ENCODE measurements around the gene COMTD1. TPM values are rescaled to one million over a fixed set of nuclear protein-coding genes. Genes with fewer than 3 reads are reported as not detected.

Gene COMTD1
- total and polyA plus RNA-seq, 10 of the 15 experiments (the other 5 are each of a cell fraction or from before 2014, with no cell fraction given), result 0.39 to 64.3 (median 26.0) TPM

GRCh38 chr10:75186310-75186709 is 49.4 kb downstream of the COMTD1 start:
- WGBS (ENCODE audit: insufficient coverage, insufficient replicate concordance, low lambda C conversion rate, missing lambda C conversion rate), result 34% methylated on average over 4 of the region's 4 CpGs
- no peaks in the 10 kb centered on the region for H3K27me3 ChIP-seq (replicated peaks in 1 of 2; ENCODE audit: control insufficient read depth in 2 of 2, insufficient read depth in 2 of 2, low read length in 1 of 2)
- H2AFZ ChIP-seq (ENCODE audit: control insufficient read depth, low read depth, low read length), result no peak overlapping the region
- H3K27ac ChIP-seq (ENCODE audit: control insufficient read depth, insufficient read depth), result no peak overlapping the region
- no peak for ATAC-seq
- H3K79me2 ChIP-seq (ENCODE audit: control insufficient read depth, insufficient read depth, low read length), result no peaks in the 10 kb centered on the region
- 0 out of 4 replicates have a peak, but pooled peaks cover 0 to 5% of the 10 kb centered on the region in 2 experiments for H3K36me3 ChIP-seq (ENCODE audit: control insufficient read depth in 2 of 2, insufficient read depth in 2 of 2, low read length in 1 of 2)
- POLR2A ChIA-PET, result interaction anchor here (0.5 to 0.7 kb wide), 3 partner anchors 50 to 533 kb away, joined by 3 read pairs; no protein-coding TSS in a partner anchor
- RAD21 ChIA-PET (ENCODE audit: unreplicated experiment), result interaction anchor here (2.6 to 3.9 kb wide), 3 partner anchors 24 to 49 kb away, joined by 14 to 52 read pairs (median 17); partner anchors contain the start of genes COMTD1 and VDAC2
- TF ChIP-seq FOS (IDR thresholded peaks at IDR 0.05; ENCODE audit: borderline replicate concordance, extremely low read depth, insufficient read length) (no peak), PKNOX1 (IDR thresholded peaks at IDR 0.05) (no peak), HCFC1 (IDR thresholded peaks at IDR 0.05; ENCODE audit: low read length) (no peak), KAT2A (conservative IDR thresholded peaks at IDR 0.05; ENCODE audit: control insufficient read depth, low read depth, low read length) (no peak), ZNF622 (IDR thresholded peaks at IDR 0.05) (no peak), E4F1 (IDR thresholded peaks at IDR 0.05; ENCODE audit: borderline replicate concordance, partially characterized antibody) (no peak), PAX5 (IDR thresholded peaks at IDR 0.05; ENCODE audit: borderline replicate concordance, low read depth, low read length) (no peak), GATAD2B (conservative IDR thresholded peaks at IDR 0.05; ENCODE audit: low read depth) (no peak), MEF2A (IDR thresholded peaks at IDR 0.05; ENCODE audit: insufficient read depth, low read depth, low read length) (no peak), RCOR1 (conservative IDR thresholded peaks at IDR 0.05; ENCODE audit: low read depth, low read length) (no peak), NFYA (IDR thresholded peaks at IDR 0.05; ENCODE audit: borderline replicate concordance, low read depth, low read length) (no peak), POLR2AphosphoS5 (IDR thresholded peaks at IDR 0.05; ENCODE audit: low read length) (no peak), ZBTB40 (IDR thresholded peaks at IDR 0.05; ENCODE audit: borderline replicate concordance) (no peak), MTA3 (IDR thresholded peaks at IDR 0.05; ENCODE audit: borderline replicate concordance, low read length) (no peak), SREBF1 (IDR thresholded peaks at IDR 0.05; ENCODE audit: low read length) (no peak), POLR2A (IDR thresholded peaks at IDR 0.05; ENCODE audit: low read depth, low read length) (no peak), CHD1 (IDR thresholded peaks at IDR 0.05; ENCODE audit: low read depth, low read length) (no peak), FOXM1 (IDR thresholded peaks at IDR 0.05; ENCODE audit: low read depth, low read length) (no peak)
- H3K9me3 ChIP-seq (replicated peaks; ENCODE audit: control insufficient read depth, insufficient read depth, low read length), result no peaks in the 10 kb centered on the region
- in situ Hi-C loops (cut with MboI) (no loop called here), intact Hi-C loops (cut with micrococcal nuclease; ENCODE audit: unreplicated experiment) (no loop called here)
- H3K4me3 ChIP-seq, result no peak overlapping the region
- no TSS peak for BruUV-seq (replicated peaks)
- H4K20me1 ChIP-seq (ENCODE audit: control insufficient read depth, insufficient read depth), result no peaks in the 10 kb centered on the region
- no peak for DNase-seq (ENCODE audit: low read depth, low spot score)
- no peak overlapping the region for H3K9ac ChIP-seq (ENCODE audit: control insufficient read depth, insufficient read depth, low read length)
- FAIRE-seq, result no peak
- CTCF ChIA-PET, result interaction anchor here (0.6 to 7.0 kb wide), 5 partner anchors 25 to 72 kb away, joined by 3 to 207 read pairs (median 4); partner anchors contain the start of gene COMTD1
- H3K4me2 ChIP-seq (ENCODE audit: control insufficient read depth, insufficient read depth), result no peak overlapping the region
- no peaks in the 10 kb centered on the region for H3K4me1 ChIP-seq (ENCODE audit: control insufficient read depth, insufficient read depth, low read length)
- SMC1A ChIA-PET (ENCODE audit: uncharacterized antibody, unreplicated experiment), result interaction anchor here (0.6 to 2.8 kb wide), 2 partner anchors 44 to 50 kb away, joined by 3 to 21 read pairs; no protein-coding TSS in a partner anchor

All from GM12878 (cell line).